Measurements from ENCODE around the gene TLN1. TPM values are rescaled to one million over a fixed set of nuclear protein-coding genes. Genes with fewer than 3 reads are reported as not detected.
A peak's percentile ranks its signal among the peaks of the same experiment; 100 is the strongest.

TLN1 gene
- total RNA-seq, 1 experiment from 2014 or later: 109 TPM

- TF ChIP-seq GRHL2 (CRISPR knock-in tag; IDR thresholded peaks at IDR 0.05; ENCODE audit: insufficient replicate concordance, severe bottlenecking): no peak
- TF ChIP-seq, protein P1, sequence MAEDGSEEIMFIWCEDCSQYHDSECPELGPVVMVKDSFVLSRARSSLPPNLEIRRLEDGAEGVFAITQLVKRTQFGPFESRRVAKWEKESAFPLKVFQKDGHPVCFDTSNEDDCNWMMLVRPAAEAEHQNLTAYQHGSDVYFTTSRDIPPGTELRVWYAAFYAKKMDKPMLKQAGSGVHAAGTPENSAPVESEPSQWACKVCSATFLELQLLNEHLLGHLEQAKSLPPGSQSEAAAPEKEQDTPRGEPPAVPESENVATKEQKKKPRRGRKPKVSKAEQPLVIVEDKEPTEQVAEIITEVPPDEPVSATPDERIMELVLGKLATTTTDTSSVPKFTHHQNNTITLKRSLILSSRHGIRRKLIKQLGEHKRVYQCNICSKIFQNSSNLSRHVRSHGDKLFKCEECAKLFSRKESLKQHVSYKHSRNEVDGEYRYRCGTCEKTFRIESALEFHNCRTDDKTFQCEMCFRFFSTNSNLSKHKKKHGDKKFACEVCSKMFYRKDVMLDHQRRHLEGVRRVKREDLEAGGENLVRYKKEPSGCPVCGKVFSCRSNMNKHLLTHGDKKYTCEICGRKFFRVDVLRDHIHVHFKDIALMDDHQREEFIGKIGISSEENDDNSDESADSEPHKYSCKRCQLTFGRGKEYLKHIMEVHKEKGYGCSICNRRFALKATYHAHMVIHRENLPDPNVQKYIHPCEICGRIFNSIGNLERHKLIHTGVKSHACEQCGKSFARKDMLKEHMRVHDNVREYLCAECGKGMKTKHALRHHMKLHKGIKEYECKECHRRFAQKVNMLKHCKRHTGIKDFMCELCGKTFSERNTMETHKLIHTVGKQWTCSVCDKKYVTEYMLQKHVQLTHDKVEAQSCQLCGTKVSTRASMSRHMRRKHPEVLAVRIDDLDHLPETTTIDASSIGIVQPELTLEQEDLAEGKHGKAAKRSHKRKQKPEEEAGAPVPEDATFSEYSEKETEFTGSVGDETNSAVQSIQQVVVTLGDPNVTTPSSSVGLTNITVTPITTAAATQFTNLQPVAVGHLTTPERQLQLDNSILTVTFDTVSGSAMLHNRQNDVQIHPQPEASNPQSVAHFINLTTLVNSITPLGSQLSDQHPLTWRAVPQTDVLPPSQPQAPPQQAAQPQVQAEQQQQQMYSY (CRISPR knock-in tag; IDR thresholded peaks at IDR 0.05): peak; percentile 71
- peak; percentile 78 for TF ChIP-seq SP1 (CRISPR knock-in tag; conservative IDR thresholded peaks at IDR 0.05)
- TF ChIP-seq HMGA2 (CRISPR knock-in tag; IDR thresholded peaks at IDR 0.05): no peak
- no peak for TF ChIP-seq NR1H2 (CRISPR knock-in tag; IDR thresholded peaks at IDR 0.05)
- peak; percentile 80 for TF ChIP-seq ETV6 (CRISPR knock-in tag; IDR thresholded peaks at IDR 0.05)
- no peak for TF ChIP-seq ZNF219 (CRISPR knock-in tag; IDR thresholded peaks at IDR 0.05; ENCODE audit: borderline replicate concordance)
- 0 out of 2 replicates have a peak, but pooled peaks have one; percentile 36 for TF ChIP-seq ELF4 (CRISPR knock-in tag; IDR thresholded peaks at IDR 0.05; ENCODE audit: low read depth)
- 0 out of 2 replicates have a peak, but pooled peaks have one; percentile 36 for TF ChIP-seq FOXP4 (CRISPR knock-in tag; IDR thresholded peaks at IDR 0.05)
- 0 out of 2 replicates have a peak, but pooled peaks have one; percentile 55 for TF ChIP-seq NFE2L1 (CRISPR knock-in tag; IDR thresholded peaks at IDR 0.05)
- TF ChIP-seq, protein P2, sequence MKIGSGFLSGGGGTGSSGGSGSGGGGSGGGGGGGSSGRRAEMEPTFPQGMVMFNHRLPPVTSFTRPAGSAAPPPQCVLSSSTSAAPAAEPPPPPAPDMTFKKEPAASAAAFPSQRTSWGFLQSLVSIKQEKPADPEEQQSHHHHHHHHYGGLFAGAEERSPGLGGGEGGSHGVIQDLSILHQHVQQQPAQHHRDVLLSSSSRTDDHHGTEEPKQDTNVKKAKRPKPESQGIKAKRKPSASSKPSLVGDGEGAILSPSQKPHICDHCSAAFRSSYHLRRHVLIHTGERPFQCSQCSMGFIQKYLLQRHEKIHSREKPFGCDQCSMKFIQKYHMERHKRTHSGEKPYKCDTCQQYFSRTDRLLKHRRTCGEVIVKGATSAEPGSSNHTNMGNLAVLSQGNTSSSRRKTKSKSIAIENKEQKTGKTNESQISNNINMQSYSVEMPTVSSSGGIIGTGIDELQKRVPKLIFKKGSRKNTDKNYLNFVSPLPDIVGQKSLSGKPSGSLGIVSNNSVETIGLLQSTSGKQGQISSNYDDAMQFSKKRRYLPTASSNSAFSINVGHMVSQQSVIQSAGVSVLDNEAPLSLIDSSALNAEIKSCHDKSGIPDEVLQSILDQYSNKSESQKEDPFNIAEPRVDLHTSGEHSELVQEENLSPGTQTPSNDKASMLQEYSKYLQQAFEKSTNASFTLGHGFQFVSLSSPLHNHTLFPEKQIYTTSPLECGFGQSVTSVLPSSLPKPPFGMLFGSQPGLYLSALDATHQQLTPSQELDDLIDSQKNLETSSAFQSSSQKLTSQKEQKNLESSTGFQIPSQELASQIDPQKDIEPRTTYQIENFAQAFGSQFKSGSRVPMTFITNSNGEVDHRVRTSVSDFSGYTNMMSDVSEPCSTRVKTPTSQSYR (CRISPR knock-in tag; IDR thresholded peaks at IDR 0.05): peak; percentile 10; the same call in 1 of the 2 replicates
- peak; percentile 83; the same call in 1 of the 2 replicates for TF ChIP-seq SMAD3 (CRISPR knock-in tag; IDR thresholded peaks at IDR 0.05; ENCODE audit: borderline replicate concordance)
- TF ChIP-seq, protein P3, sequence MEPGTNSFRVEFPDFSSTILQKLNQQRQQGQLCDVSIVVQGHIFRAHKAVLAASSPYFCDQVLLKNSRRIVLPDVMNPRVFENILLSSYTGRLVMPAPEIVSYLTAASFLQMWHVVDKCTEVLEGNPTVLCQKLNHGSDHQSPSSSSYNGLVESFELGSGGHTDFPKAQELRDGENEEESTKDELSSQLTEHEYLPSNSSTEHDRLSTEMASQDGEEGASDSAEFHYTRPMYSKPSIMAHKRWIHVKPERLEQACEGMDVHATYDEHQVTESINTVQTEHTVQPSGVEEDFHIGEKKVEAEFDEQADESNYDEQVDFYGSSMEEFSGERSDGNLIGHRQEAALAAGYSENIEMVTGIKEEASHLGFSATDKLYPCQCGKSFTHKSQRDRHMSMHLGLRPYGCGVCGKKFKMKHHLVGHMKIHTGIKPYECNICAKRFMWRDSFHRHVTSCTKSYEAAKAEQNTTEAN (CRISPR knock-in tag; IDR thresholded peaks at IDR 0.05): 0 out of 2 replicates have a peak, but pooled peaks have one; percentile 40
- no peak for TF ChIP-seq USF1 (CRISPR knock-in tag; IDR thresholded peaks at IDR 0.05)
- no peak for TF ChIP-seq ZNF416 (CRISPR knock-in tag; IDR thresholded peaks at IDR 0.05)
Measured at GRCh38 chr9:35689542-35690293, 42.3 kb downstream of the TLN1 start, which contains the start of gene TPM2 (continued).

Data from WTC11 (cell line).